Gastrocnemius medialis (tissue), 4 donors: ENCODE results near the gene LRRC4C.

ENCODE experiments used
- POLR2A ChIP-seq, 2 donors: fragments of 450-650 bp; IDR thresholded peaks; one replicate each; pipeline ENCODE4 v1.6.1; 2017; ENCODE audit warnings: antibody characterized with exemption in 2 of 2, mild to moderate bottlenecking in 2 of 2, moderate library complexity in 2 of 2
- TF ChIP-seq, protein P1 (sequence below), 5 experiments: fragments of 450-650 bp in 3 of 5; fragments of 200-600 bp in 2 of 5; sonication (generic) in 2 of 5; IDR thresholded peaks in 4 of 5; conservative IDR thresholded peaks in 1 of 5; 1 replicate in 4 of 5; 2 replicates in 1 of 5; pipeline ENCODE4 v1.5.1; 2016 to 2019; ENCODE audit warnings: antibody characterized with exemption in 5 of 5, mild to moderate bottlenecking in 3 of 5, moderate library complexity in 3 of 5

DNA sequence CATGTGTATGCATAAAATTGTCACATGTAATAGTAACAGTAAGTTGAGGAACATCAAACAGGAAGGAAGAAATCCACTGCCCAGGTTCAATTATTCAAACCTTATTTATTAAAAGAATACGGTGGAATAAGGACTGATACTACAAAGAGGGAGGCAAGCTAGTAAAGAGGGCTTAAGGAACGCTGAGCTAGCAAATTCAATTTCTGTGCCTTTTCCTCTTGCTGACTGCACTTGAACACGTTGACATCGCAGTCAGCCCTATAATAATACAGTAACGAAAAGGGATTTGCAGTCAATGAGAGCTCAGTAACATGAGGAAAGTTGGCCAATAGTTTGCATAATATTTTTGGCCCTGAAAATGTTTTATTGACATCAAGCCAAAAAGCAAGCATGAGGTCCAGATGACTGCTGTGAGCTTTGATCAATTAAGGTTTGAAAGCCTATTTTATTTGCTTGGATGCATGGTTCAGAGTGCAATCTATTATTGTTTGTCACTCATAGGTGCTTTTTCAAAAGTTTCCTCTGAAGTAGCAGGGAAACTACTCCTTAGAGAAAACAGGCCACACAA, 861.8 kb downstream of the LRRC4C start:
- TF ChIP-seq, protein P1, sequence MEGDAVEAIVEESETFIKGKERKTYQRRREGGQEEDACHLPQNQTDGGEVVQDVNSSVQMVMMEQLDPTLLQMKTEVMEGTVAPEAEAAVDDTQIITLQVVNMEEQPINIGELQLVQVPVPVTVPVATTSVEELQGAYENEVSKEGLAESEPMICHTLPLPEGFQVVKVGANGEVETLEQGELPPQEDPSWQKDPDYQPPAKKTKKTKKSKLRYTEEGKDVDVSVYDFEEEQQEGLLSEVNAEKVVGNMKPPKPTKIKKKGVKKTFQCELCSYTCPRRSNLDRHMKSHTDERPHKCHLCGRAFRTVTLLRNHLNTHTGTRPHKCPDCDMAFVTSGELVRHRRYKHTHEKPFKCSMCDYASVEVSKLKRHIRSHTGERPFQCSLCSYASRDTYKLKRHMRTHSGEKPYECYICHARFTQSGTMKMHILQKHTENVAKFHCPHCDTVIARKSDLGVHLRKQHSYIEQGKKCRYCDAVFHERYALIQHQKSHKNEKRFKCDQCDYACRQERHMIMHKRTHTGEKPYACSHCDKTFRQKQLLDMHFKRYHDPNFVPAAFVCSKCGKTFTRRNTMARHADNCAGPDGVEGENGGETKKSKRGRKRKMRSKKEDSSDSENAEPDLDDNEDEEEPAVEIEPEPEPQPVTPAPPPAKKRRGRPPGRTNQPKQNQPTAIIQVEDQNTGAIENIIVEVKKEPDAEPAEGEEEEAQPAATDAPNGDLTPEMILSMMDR (IDR thresholded peaks at IDR 0.05 in 4 of 5, conservative IDR thresholded peaks at IDR 0.05 in 1 of 5) = no peak
- no peak for TF ChIP-seq POLR2A (IDR thresholded peaks at IDR 0.05)
